ENCODE measurements around the gene SRPRA.

DNA sequence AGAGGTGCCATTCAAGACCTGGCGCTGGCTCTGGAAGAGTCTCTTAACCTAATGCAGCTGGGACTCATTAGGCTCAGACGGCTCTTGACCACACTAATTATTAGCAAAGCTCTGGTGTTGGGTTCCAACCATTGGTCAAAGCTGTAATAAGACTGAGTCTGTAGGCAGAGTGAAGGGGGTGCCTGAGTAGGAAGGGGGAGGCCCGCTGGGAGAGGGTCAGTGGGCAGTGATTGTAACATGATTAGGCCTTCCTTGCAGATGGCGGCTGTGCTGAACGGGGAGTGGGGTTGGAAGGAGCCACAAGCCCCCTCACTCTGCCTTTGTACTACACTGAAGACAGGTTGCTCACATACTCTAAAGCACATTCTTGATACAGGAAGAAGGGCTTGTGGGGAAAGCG, 5.2 kb downstream of the SRPRA start:
- TF ChIP-seq, protein P1, sequence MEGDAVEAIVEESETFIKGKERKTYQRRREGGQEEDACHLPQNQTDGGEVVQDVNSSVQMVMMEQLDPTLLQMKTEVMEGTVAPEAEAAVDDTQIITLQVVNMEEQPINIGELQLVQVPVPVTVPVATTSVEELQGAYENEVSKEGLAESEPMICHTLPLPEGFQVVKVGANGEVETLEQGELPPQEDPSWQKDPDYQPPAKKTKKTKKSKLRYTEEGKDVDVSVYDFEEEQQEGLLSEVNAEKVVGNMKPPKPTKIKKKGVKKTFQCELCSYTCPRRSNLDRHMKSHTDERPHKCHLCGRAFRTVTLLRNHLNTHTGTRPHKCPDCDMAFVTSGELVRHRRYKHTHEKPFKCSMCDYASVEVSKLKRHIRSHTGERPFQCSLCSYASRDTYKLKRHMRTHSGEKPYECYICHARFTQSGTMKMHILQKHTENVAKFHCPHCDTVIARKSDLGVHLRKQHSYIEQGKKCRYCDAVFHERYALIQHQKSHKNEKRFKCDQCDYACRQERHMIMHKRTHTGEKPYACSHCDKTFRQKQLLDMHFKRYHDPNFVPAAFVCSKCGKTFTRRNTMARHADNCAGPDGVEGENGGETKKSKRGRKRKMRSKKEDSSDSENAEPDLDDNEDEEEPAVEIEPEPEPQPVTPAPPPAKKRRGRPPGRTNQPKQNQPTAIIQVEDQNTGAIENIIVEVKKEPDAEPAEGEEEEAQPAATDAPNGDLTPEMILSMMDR (IDR thresholded peaks at IDR 0.05; ENCODE audit: borderline replicate concordance, extremely low read depth, low read length, poor library complexity, severe bottlenecking): no peak
- TF ChIP-seq EZH2 (IDR thresholded peaks at IDR 0.05; ENCODE audit: borderline replicate concordance, low read depth, low read length, severe bottlenecking): no peak

All from DND-41 (cell line).